HG03378 (cell line): ENCODE results near the gene CELA2B.
"Not testable (repeated sequence)": the region's sequence is repeated elsewhere in the genome, so short reads cannot be mapped to it uniquely, and the experiment has no call there.

Experiments
- ATAC-seq: cut with Tn5 transposase; IDR thresholded peaks from one replicate; pipeline ENCODE4 v1.9.1; 2021; ENCODE audit warnings: mild to moderate bottlenecking, moderate library complexity; ENCODE audit not compliant: unreplicated experiment

Gene CELA2B

DNA sequence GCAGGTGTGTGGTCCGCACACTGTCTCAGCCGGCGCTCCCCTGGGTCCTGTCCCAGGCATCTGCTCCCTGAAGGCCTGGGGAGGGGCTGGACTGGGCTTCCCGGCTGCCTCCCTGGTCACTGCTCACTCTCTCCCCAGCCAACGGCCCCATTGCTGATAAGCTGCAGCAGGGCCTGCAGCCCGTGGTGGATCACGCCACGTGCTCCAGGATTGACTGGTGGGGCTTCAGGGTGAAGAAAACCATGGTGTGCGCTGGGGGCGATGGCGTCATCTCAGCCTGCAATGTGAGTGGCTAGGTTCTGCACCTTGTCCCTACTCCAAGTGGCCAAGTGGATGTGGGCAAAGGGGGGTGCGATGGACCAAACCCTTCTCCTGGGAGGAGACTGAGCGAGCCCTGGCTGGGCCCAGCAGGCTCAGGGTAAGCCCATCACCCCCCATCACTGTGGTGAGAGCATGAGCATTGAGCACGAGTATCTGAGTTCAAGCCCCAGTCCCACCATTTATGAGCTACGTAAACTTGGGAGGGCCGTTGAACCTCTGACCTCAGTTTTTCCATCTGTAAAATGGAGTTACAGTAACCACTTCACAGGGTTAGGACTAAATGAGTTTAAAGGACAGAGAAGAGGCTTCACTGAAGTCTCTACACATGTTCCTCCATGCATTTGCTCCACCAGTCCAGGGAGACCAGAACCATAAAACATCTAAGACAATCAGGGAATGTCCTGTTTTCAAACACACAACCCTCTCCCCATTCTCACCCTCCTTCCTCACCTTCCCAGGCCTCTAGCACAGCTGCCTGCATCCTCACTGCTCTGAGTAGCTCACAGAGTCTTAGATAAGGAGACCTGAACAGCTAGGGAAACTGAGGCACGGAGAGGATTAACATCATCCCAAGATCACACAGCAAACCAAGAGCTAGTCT lies 31.2 kb upstream of the CELA2B start:
- no peak for ATAC-seq

GRCh38 chr1:15445390-15446122 lies 30.3 kb upstream of the CELA2B start:
- no peak for ATAC-seq

DNA sequence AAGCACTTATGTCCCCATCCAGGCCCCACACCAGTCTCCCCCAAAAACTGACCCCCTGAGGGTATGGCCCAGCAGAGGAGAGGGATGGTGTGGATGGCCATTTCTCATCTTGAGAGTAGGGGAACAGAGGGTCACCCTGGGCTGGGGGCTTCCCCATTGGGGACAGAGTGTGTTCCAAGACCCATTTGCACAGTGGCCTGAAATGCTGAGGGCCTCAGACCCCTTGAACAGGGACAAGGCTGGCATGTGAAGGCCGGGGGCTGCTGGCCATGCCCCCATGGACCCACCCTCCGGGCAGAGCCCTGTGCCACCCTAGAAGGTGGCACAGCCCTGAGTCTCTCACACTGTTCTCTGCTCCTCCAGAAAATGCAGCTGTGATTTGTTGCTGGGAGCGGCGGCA lies 29.7 kb upstream of the CELA2B start:
- no peak for ATAC-seq

- ATAC-seq = no peak
Observed at GRCh38 chr1:15448877-15449462, 26.9 kb upstream of the CELA2B start.

GRCh38 chr1:15449567-15449966 lies 26.3 kb upstream of the CELA2B start:
- ATAC-seq = no peak

DNA sequence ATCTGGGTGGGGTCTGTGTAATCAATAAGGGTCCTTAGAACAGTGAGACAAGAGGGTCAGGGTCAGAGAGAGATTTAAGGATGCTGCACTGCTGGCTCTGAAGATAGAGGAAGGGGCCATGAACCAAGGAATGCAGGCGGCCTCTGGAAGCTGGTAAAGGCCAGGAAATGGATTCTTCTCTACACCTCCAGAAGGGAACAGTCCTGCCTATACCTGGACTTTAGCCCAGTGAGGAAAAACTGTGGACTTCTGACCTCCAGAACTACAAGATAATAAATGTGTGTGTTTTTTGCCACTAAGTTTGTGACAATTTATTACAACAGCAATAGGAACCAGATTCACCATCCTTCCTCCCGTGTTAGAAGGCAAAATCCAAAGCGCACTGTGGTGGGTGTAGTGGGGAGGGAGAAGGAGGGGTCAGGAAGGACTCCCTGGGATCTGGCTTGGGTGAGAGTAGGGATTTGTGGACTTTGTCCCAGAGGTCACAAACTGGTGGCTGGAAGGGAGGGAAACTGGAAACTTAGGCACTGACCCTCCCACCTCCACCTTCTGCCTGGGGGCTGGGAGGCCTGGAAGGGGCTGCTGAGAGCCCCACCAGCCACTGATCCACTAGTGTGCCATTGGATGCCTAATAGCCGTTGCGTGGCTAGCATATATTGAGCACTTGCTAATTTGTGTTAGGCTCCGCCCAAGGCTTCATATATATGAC lies 24.7 kb upstream of the CELA2B start:
- no peak for ATAC-seq

DNA sequence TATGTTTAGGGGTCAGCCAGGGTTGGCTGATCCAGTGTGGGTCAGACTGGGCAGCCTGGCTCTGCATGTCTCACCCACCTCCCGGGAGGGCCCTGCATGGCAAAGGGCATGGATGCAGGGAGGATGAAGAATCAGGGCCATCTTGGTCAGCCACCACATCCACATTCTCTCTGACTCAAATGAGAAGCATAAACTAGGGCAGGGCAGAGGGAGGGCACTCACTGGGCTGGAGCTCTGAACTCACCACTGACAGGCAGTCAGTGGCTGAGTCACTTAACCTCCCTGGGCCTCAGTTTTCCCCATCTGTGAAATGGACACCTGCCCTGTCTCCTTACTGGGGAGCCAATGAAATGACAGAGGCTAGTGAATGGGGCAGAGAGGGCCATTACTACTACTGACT lies 23.7 kb upstream of the CELA2B start:
- no peak for ATAC-seq

GRCh38 chr1:15452866-15453571 lies 22.9 kb upstream of the CELA2B start:
- ATAC-seq = no peak

GRCh38 chr1:15453734-15454133 lies 22.2 kb upstream of the CELA2B start:
- ATAC-seq = no peak

- ATAC-seq = no peak
Observed at GRCh38 chr1:15454256-15454655, 21.6 kb upstream of the CELA2B start.

DNA sequence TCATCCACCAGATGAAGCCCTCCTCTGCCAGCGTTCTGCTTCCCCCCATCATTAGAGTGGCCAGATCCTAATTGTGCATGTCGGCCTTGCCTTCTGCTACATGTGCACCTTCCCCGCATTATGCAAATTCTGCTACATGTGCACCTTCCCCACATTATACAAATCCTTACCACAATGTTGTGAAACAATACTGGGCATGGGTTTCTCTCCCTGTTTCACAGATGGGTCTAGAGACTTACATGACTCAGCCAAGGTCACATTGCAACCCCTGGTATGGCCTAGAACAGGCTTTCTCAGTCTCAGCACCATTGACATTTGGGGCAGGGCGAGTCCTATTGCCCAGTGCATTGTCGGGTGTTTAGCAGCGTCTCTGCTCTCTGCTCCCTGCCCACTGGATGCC lies 20.4 kb upstream of the CELA2B start:
- ATAC-seq = no peak

GRCh38 chr1:15456313-15456954 lies 19.5 kb upstream of the CELA2B start, which contains the start of gene CELA2A:
TSS of gene CELA2A (plus strand) at chr1:15456732. CDS start at chr1:15456754, 22 bp downstream.
- no peak for ATAC-seq

GRCh38 chr1:15457585-15457984 lies 18.3 kb upstream of the CELA2B start:
- ATAC-seq = no peak

GRCh38 chr1:15458388-15458787 lies 17.5 kb upstream of the CELA2B start:
- not testable (repeated sequence) for ATAC-seq

GRCh38 chr1:15459771-15460707 lies 15.9 kb upstream of the CELA2B start:
- no peak for ATAC-seq

GRCh38 chr1:15460708-15461095 lies 15.2 kb upstream of the CELA2B start:
- no peak for ATAC-seq

DNA sequence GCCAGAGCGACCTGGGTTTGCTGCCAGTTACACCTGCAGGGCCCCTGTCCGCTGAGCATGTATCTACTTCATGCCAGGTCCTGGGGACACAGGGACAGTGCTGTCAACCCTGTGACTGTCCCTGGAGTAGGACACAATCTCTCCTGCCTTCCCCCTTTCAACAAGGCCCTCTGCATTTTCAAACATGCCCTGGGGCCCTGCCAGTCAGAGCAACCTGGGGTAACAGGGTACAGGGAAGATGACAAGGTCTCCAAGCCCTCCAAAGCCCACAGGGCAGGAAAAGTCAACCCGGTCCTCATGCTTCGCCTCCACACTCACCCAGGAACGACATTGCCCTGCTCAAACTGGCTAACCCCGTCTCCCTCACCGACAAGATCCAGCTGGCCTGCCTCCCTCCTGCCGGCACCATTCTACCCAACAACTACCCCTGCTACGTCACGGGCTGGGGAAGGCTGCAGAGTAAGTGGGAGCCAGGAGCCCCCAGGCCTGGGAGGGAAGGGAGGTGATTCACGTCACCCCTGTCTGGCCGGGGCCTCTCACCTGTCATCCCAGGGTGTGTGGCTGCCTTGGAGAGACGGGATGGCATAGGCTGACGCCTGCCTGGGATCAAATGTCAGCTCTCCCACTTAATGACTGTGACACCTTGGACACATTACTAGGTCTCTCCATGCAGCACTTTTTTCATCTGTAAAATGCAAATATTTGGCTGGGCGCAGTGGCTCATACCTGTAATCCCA lies 12.7 kb upstream of the CELA2B start:
- not testable (repeated sequence) for ATAC-seq

- not testable (repeated sequence) for ATAC-seq
Observed at GRCh38 chr1:15463926-15464322, 12.0 kb upstream of the CELA2B start.
